Activated B cell treated with CpG ODN at 0.5 μM for 24 hours (primary cell): ENCODE results near the gene TMEM244. TPM values are rescaled to one million over a fixed set of nuclear protein-coding genes. Genes with fewer than 3 reads are reported as not detected.

Experiments
- ATAC-seq: fragments of 200-7000 bp; cut with Tn5 transposase; one replicate; pipeline ENCODE4 v1.10.0; 2021; ENCODE audit warnings: low read depth, mild to moderate bottlenecking, moderate library complexity
- CTCF ChIA-PET: fragments of 350-600 bp; sonication (Branson Sonifier 250); formaldehyde crosslinking; loops from one replicate; lab custom pipeline; 2021; ENCODE audit warnings: antibody characterized with exemption; lab: Charles Lee
- POLR2A ChIA-PET: fragments of 350-600 bp; sonication (Branson Sonifier 250); formaldehyde crosslinking; loops from one replicate; lab custom pipeline; 2021; ENCODE audit warnings: antibody characterized with exemption; lab: Charles Lee
- DNase-seq: peaks from one replicate; pipeline ENCODE4 v3.0.0; 2022
- H3K27ac Mint-ChIP-seq: one replicate; pipeline ENCODE4 v1.8.0; 2020; ENCODE audit warnings: mixed read lengths
- H3K27me3 Mint-ChIP-seq: one replicate; pipeline ENCODE4 v1.8.0; 2021; ENCODE audit warnings: mixed read lengths
- H3K36me3 Mint-ChIP-seq: one replicate; pipeline ENCODE4 v1.8.0; 2021; ENCODE audit warnings: low read depth, mixed read lengths
- H3K4me1 Mint-ChIP-seq: one replicate; pipeline ENCODE4 v1.8.0; 2021; ENCODE audit warnings: mixed read lengths
- H3K4me3 Mint-ChIP-seq: one replicate; pipeline ENCODE4 v1.8.0; 2020; ENCODE audit warnings: mild to moderate bottlenecking, mixed read lengths
- H3K9me3 Mint-ChIP-seq: one replicate; pipeline ENCODE4 v1.8.0; 2020; ENCODE audit warnings: mixed read lengths
- CTCF ChIP-seq: fragments of 200-600 bp; IDR thresholded peaks from one replicate; pipeline ENCODE4 v1.8.0; 2022; ENCODE audit warnings: antibody characterized with exemption, mild to moderate bottlenecking
- intact Hi-C: fragments of 100-400 bp; cut with micrococcal nuclease; formaldehyde crosslinking; loops from one replicate; pipeline ENCODE4 v1.15.1; 2024
- total RNA-seq: library from RNA; stranded (reverse); gene quantifications from 2 replicates; pipeline ENCODE4 v1.2.3, GENCODE V29; 2022

The TMEM244 gene
- total RNA-seq, 1 donor from 2014 or later = not detected

GRCh38 chr6:129801909-129802308 lies 59.2 kb downstream of the TMEM244 start:
- DNase-seq = no peak
- Mint-ChIP-seq H3K9me3 (peaks cover 9% of the 10 kb centered on the region), H3K4me1 (no peaks in the 10 kb centered on the region), H3K27me3 (peaks cover 5% of the 10 kb centered on the region), H3K4me3 (no peak overlapping the region), H3K27ac (no peak overlapping the region), H3K36me3 (no peaks in the 10 kb centered on the region)
- no peak for TF ChIP-seq CTCF
- intact Hi-C loops = no loop called here
- no peak for ATAC-seq
- POLR2A ChIA-PET = no interaction called here
- CTCF ChIA-PET = no interaction called here

GRCh38 chr6:129795261-129795660 lies 65.9 kb downstream of the TMEM244 start:
- H3K27me3 Mint-ChIP-seq = peaks cover 5% of the 10 kb centered on the region
- ChIA-PET POLR2A (no interaction called here), CTCF (no interaction called here)
- no peaks in the 10 kb centered on the region for H3K36me3 Mint-ChIP-seq
- intact Hi-C loops = no loop called here
- DNase-seq (no peak), ATAC-seq (no peak)
- H3K4me1 Mint-ChIP-seq = no peaks in the 10 kb centered on the region
- no peak overlapping the region for H3K4me3 Mint-ChIP-seq
- no peaks in the 10 kb centered on the region for H3K9me3 Mint-ChIP-seq
- no peak for TF ChIP-seq CTCF
- no peak overlapping the region for H3K27ac Mint-ChIP-seq

- H3K4me3 Mint-ChIP-seq = no peak overlapping the region
- H3K4me1 Mint-ChIP-seq = no peaks in the 10 kb centered on the region
- no peaks in the 10 kb centered on the region for H3K36me3 Mint-ChIP-seq
- no peak for DNase-seq
- TF ChIP-seq CTCF = no peak
- H3K27ac Mint-ChIP-seq = no peak overlapping the region
- no peak for ATAC-seq
- ChIA-PET CTCF (no interaction called here), POLR2A (no interaction called here)
- H3K27me3 Mint-ChIP-seq = peaks cover 5% of the 10 kb centered on the region
- H3K9me3 Mint-ChIP-seq = no peaks in the 10 kb centered on the region
- intact Hi-C loops = no loop called here
Measured at GRCh38 chr6:129793447-129793846, 67.7 kb downstream of the TMEM244 start.

GRCh38 chr6:129792049-129792448 lies 69.1 kb downstream of the TMEM244 start:
- peaks cover 5% of the 10 kb centered on the region for H3K27me3 Mint-ChIP-seq
- ChIA-PET POLR2A (no interaction called here), CTCF (no interaction called here)
- no peaks in the 10 kb centered on the region for H3K4me1 Mint-ChIP-seq
- ATAC-seq (no peak), DNase-seq (no peak)
- intact Hi-C loops = no loop called here
- no peaks in the 10 kb centered on the region for H3K9me3 Mint-ChIP-seq
- no peak overlapping the region for H3K27ac Mint-ChIP-seq
- no peak for TF ChIP-seq CTCF
- no peaks in the 10 kb centered on the region for H3K36me3 Mint-ChIP-seq
- H3K4me3 Mint-ChIP-seq = no peak overlapping the region

GRCh38 chr6:129790785-129791184 lies 70.3 kb downstream of the TMEM244 start:
- no peaks in the 10 kb centered on the region for H3K36me3 Mint-ChIP-seq
- CTCF ChIA-PET = no interaction called here
- no peaks in the 10 kb centered on the region for H3K9me3 Mint-ChIP-seq
- ATAC-seq (no peak), DNase-seq (no peak)
- POLR2A ChIA-PET = no interaction called here
- H3K4me3 Mint-ChIP-seq = no peak overlapping the region
- no peak for TF ChIP-seq CTCF
- intact Hi-C loops = no loop called here
- peaks cover 5% of the 10 kb centered on the region for H3K27me3 Mint-ChIP-seq
- H3K27ac Mint-ChIP-seq = no peak overlapping the region
- H3K4me1 Mint-ChIP-seq = no peaks in the 10 kb centered on the region
